ENCODE measurements around the gene CEACAM5.

CEACAM5 gene

DNA sequence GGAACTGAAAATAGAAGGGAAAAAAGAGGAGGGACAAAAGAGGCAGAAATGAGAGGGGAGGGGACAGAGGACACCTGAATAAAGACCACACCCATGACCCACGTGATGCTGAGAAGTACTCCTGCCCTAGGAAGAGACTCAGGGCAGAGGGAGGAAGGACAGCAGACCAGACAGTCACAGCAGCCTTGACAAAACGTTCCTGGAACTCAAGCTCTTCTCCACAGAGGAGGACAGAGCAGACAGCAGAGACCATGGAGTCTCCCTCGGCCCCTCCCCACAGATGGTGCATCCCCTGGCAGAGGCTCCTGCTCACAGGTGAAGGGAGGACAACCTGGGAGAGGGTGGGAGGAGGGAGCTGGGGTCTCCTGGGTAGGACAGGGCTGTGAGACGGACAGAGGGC is at the start of gene CEACAM5:
CEACAM5 (plus strand) TSS at position 146 of the 400 bp plus-strand sequence; CDS start at position 252, 106 bp downstream.
- TF ChIP-seq, protein P1, sequence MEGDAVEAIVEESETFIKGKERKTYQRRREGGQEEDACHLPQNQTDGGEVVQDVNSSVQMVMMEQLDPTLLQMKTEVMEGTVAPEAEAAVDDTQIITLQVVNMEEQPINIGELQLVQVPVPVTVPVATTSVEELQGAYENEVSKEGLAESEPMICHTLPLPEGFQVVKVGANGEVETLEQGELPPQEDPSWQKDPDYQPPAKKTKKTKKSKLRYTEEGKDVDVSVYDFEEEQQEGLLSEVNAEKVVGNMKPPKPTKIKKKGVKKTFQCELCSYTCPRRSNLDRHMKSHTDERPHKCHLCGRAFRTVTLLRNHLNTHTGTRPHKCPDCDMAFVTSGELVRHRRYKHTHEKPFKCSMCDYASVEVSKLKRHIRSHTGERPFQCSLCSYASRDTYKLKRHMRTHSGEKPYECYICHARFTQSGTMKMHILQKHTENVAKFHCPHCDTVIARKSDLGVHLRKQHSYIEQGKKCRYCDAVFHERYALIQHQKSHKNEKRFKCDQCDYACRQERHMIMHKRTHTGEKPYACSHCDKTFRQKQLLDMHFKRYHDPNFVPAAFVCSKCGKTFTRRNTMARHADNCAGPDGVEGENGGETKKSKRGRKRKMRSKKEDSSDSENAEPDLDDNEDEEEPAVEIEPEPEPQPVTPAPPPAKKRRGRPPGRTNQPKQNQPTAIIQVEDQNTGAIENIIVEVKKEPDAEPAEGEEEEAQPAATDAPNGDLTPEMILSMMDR (IDR thresholded peaks at IDR 0.05; ENCODE audit: low read length): no peak
- no peak for TF ChIP-seq EZH2 (IDR thresholded peaks at IDR 0.05; ENCODE audit: borderline replicate concordance, low read length)
- H3K9me2 ChIP-seq (ENCODE audit: low read depth, low read length): no peaks in the 10 kb centered on the region
- no peaks in the 10 kb centered on the region for H3K79me2 ChIP-seq (ENCODE audit: insufficient read depth, low read length)
- H3K36me3 ChIP-seq (ENCODE audit: insufficient read depth, low read length): no peaks in the 10 kb centered on the region
- no peak within 1 kb of the TSS for H3K9ac ChIP-seq (ENCODE audit: low read length)
- H3K9me3 ChIP-seq (ENCODE audit: low read length): no peaks in the 10 kb centered on the region
- no peaks in the 10 kb centered on the region for H3K4me1 ChIP-seq (ENCODE audit: insufficient read depth, low read length, severe bottlenecking)
- no peaks in the 10 kb centered on the region for H3F3A ChIP-seq (ENCODE audit: insufficient read depth, low read length)
- no peaks in the 10 kb centered on the region; the same call in 1 of the 2 replicates for H3K27me3 ChIP-seq (ENCODE audit: insufficient read depth, low read length)
- no peak within 1 kb of the TSS for H3K4me3 ChIP-seq (ENCODE audit: low read depth, low read length, poor library complexity, severe bottlenecking)
- no peaks in the 10 kb centered on the region for H4K20me1 ChIP-seq (ENCODE audit: insufficient read depth, low read length)
- no peak within 1 kb of the TSS for H2AFZ ChIP-seq (ENCODE audit: low read length)
- H3K4me2 ChIP-seq (ENCODE audit: low read length): no peak within 1 kb of the TSS
- no peak within 1 kb of the TSS for H3K27ac ChIP-seq (ENCODE audit: low read depth, low read length, poor library complexity, severe bottlenecking)

DNA sequence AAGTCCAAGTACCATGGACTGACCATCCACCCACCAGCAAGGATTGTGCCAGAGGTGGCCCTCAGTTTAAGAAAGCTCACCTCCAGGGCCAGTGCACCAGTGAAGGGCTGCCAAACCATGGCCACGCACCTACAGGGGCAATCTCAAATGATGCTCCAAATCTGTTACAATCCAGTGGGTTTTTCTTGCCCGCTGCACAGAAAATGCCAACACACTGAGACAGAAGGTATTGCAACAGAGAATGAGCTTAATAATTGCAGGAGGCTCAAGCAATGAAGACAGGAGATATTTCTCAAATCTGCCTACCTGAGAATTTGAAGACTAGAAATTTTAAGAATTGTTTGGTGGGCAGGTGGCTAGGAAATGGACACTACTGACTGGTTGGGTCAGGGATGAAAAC is 42.4 kb upstream of the CEACAM5 start:
- no peak overlapping the region for H3K9ac ChIP-seq (ENCODE audit: low read length)
- no peaks in the 10 kb centered on the region for H3K4me1 ChIP-seq (ENCODE audit: insufficient read depth, low read length, severe bottlenecking)
- no peaks in the 10 kb centered on the region for H3K79me2 ChIP-seq (ENCODE audit: insufficient read depth, low read length)
- no peak overlapping the region for H3K4me3 ChIP-seq (ENCODE audit: low read depth, low read length, poor library complexity, severe bottlenecking)
- TF ChIP-seq EZH2 (IDR thresholded peaks at IDR 0.05; ENCODE audit: borderline replicate concordance, low read length): no peak
- TF ChIP-seq, protein P1 (IDR thresholded peaks at IDR 0.05; ENCODE audit: low read length): no peak
- no peaks in the 10 kb centered on the region for H3F3A ChIP-seq (ENCODE audit: insufficient read depth, low read length)
- H3K4me2 ChIP-seq (ENCODE audit: low read length): no peak overlapping the region
- H2AFZ ChIP-seq (ENCODE audit: low read length): no peak overlapping the region
- H3K9me3 ChIP-seq (ENCODE audit: low read length): peaks cover 12% of the 10 kb centered on the region; the same call in 1 of the 2 replicates
- H3K27me3 ChIP-seq (ENCODE audit: insufficient read depth, low read length): no peaks in the 10 kb centered on the region
- no peak overlapping the region for H3K27ac ChIP-seq (ENCODE audit: low read depth, low read length, poor library complexity, severe bottlenecking)
- H4K20me1 ChIP-seq (ENCODE audit: insufficient read depth, low read length): no peaks in the 10 kb centered on the region
- no peaks in the 10 kb centered on the region for H3K9me2 ChIP-seq (ENCODE audit: low read depth, low read length)
- H3K36me3 ChIP-seq (ENCODE audit: insufficient read depth, low read length): no peaks in the 10 kb centered on the region

DNA sequence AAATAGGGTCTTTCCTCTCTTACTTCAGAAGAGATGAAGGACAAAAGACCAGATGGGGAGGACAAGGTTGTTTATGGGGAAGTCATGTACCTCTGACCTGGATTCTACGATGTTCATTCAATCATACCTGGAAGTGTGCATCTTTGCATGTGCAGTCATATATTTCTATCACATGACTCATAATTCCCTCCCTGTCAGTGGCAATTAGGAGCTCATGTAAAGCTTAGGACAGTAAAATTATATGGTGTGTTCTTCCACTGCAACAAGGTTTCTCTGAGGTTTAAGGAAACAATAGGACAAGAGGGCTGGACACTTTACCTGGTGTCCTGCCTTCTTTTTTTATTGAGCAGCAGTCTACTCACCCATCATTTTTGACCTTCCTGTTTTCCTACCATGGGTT is 40.1 kb upstream of the CEACAM5 start:
- Histone ChIP-seq H3K27ac (ENCODE audit: low read depth, low read length, poor library complexity, severe bottlenecking) (no peak overlapping the region), H3K9me3 (ENCODE audit: low read length) (peaks cover 12% of the 10 kb centered on the region; the same call in 1 of the 2 replicates), H3K9me2 (ENCODE audit: low read depth, low read length) (no peaks in the 10 kb centered on the region), H3K36me3 (ENCODE audit: insufficient read depth, low read length) (no peaks in the 10 kb centered on the region), H4K20me1 (ENCODE audit: insufficient read depth, low read length) (no peaks in the 10 kb centered on the region), H3K4me1 (ENCODE audit: insufficient read depth, low read length, severe bottlenecking) (no peaks in the 10 kb centered on the region), H2AFZ (ENCODE audit: low read length) (no peak overlapping the region), H3K79me2 (ENCODE audit: insufficient read depth, low read length) (no peaks in the 10 kb centered on the region), H3K9ac (ENCODE audit: low read length) (no peak overlapping the region), H3K27me3 (ENCODE audit: insufficient read depth, low read length) (no peaks in the 10 kb centered on the region), H3K4me3 (ENCODE audit: low read depth, low read length, poor library complexity, severe bottlenecking) (no peak overlapping the region), H3F3A (ENCODE audit: insufficient read depth, low read length) (no peaks in the 10 kb centered on the region), H3K4me2 (ENCODE audit: low read length) (no peak overlapping the region)
- TF ChIP-seq EZH2 (IDR thresholded peaks at IDR 0.05; ENCODE audit: borderline replicate concordance, low read length): no peak
- TF ChIP-seq, protein P1 (IDR thresholded peaks at IDR 0.05; ENCODE audit: low read length): no peak
